HepG2 (cell line): Measurements from ENCODE around the gene POLR2B. TPM values are rescaled to one million over a fixed set of nuclear protein-coding genes. Genes with fewer than 3 reads are reported as not detected.

Source experiments
- BCL3 ChIP-seq: sonication (generic); formaldehyde crosslinking; IDR thresholded peaks from 2 replicates; pipeline ENCODE4 v1.5.1; 2020; ENCODE audit warnings: mild to moderate bottlenecking, missing genetic modification reagents, moderate library complexity
- DBP ChIP-seq: sonication (generic); formaldehyde crosslinking; IDR thresholded peaks from 2 replicates; pipeline ENCODE4 v1.4.0; 2020; ENCODE audit warnings: missing genetic modification reagents; ENCODE audit errors: not compliant biosample characterization
- GPN1 ChIP-seq: sonication (generic); formaldehyde crosslinking; IDR thresholded peaks from 2 replicates; pipeline ENCODE4 v1.5.1; 2020; ENCODE audit warnings: missing genetic modification reagents, borderline replicate concordance
- NCOA2 ChIP-seq: sonication (generic); formaldehyde crosslinking; IDR thresholded peaks from 2 replicates; pipeline ENCODE4 v1.8.0; 2022; ENCODE audit warnings: inconsistent platforms
- PAX8 ChIP-seq: sonication (generic); formaldehyde crosslinking; IDR thresholded peaks from 2 replicates; pipeline ENCODE4 v1.8.0; 2022; ENCODE audit warnings: mild to moderate bottlenecking, missing genetic modification reagents, borderline replicate concordance
- PREB ChIP-seq: sonication (generic); formaldehyde crosslinking; IDR thresholded peaks from 2 replicates; pipeline ENCODE4 v1.4.0; 2020; ENCODE audit warnings: missing genetic modification reagents
- SRSF9 ChIP-seq: fragments of 200-400 bp; formaldehyde crosslinking; IDR thresholded peaks from 2 replicates; pipeline ENCODE4 v1.6.1; 2018; ENCODE audit warnings: borderline replicate concordance, mild to moderate bottlenecking, low read depth, low read length; ENCODE audit not compliant: insufficient read depth, poor library complexity, severe bottlenecking
- TBX2 ChIP-seq: sonication (generic); formaldehyde crosslinking; IDR thresholded peaks from 2 replicates; pipeline ENCODE4 v1.5.0; 2020; ENCODE audit warnings: missing genetic modification reagents, mild to moderate bottlenecking, borderline replicate concordance
- TOE1 ChIP-seq: sonication (generic); formaldehyde crosslinking; IDR thresholded peaks from 2 replicates; pipeline ENCODE4 v1.4.0; 2020; ENCODE audit warnings: mild to moderate bottlenecking, missing genetic modification reagents
- TSC22D2 ChIP-seq: sonication (generic); formaldehyde crosslinking; IDR thresholded peaks from 2 replicates; pipeline ENCODE4 v1.5.1; 2020; ENCODE audit warnings: missing genetic modification reagents, mild to moderate bottlenecking, borderline replicate concordance
- ZFP36L1 ChIP-seq: sonication (generic); formaldehyde crosslinking; IDR thresholded peaks from 2 replicates; pipeline ENCODE4 v1.8.0; 2022; ENCODE audit warnings: mild to moderate bottlenecking, missing genetic modification reagents, moderate library complexity
- ZNF180 ChIP-seq: sonication (generic); formaldehyde crosslinking; IDR thresholded peaks from 2 replicates; pipeline ENCODE4 v1.4.0; 2020; ENCODE audit warnings: low read depth, missing genetic modification reagents, borderline replicate concordance
- ZNF383 ChIP-seq: sonication (generic); formaldehyde crosslinking; IDR thresholded peaks from 2 replicates; pipeline ENCODE4 v1.4.0; 2020; ENCODE audit warnings: missing genetic modification reagents, mild to moderate bottlenecking, borderline replicate concordance
- ZNF563 ChIP-seq: sonication (generic); formaldehyde crosslinking; IDR thresholded peaks from 2 replicates; pipeline ENCODE4 v1.8.0; 2022; ENCODE audit warnings: mild to moderate bottlenecking, moderate library complexity, missing genetic modification reagents
- ZNF747 ChIP-seq: sonication (generic); formaldehyde crosslinking; IDR thresholded peaks from 2 replicates; pipeline ENCODE4 v1.8.1; 2023; ENCODE audit warnings: missing genetic modification reagents, mild to moderate bottlenecking, borderline replicate concordance
- ZNF749 ChIP-seq: sonication (generic); formaldehyde crosslinking; IDR thresholded peaks from 2 replicates; pipeline ENCODE4 v1.8.0; 2022; ENCODE audit warnings: mild to moderate bottlenecking, missing genetic modification reagents, moderate library complexity, borderline replicate concordance
- ZNF883 ChIP-seq: sonication (generic); formaldehyde crosslinking; IDR thresholded peaks from 2 replicates; pipeline ENCODE4 v1.5.1; 2020; ENCODE audit warnings: mild to moderate bottlenecking, missing genetic modification reagents; ENCODE audit errors: not compliant biosample characterization
- ZSCAN30 ChIP-seq: sonication (generic); formaldehyde crosslinking; IDR thresholded peaks from 2 replicates; pipeline ENCODE4 v1.5.0; 2020; ENCODE audit warnings: mild to moderate bottlenecking, missing genetic modification reagents
- polyA plus RNA-seq, 8 experiments: library from polyadenylated mRNA; depleted of rRNA in 3 of 8; stranded (reverse) in 7 of 8; unstranded in 1 of 8; fragments of >200 nt; fragmentation: Illumina TruSeq in 4 of 8; extraction: Trizol in 4 of 8; gene quantifications; 2 replicates each; pipeline versions ENCODE4 v1.2.1 to v1.2.3, GENCODE V29; 2011 to 2016; ENCODE audit warnings: low read depth in 4 of 8, missing spikeins in 1 of 8, mixed read lengths in 1 of 8; ENCODE audit not compliant: insufficient read depth in 1 of 8
- total RNA-seq, 5 experiments: library from RNA; depleted of rRNA; stranded (reverse); fragments of >200 nt; fragmentation: Illumina TruSeq; extraction: Trizol; gene quantifications; 2 replicates each; pipeline ENCODE4 v1.2.3, GENCODE V29; 2016; ENCODE audit warnings: low read depth in 1 of 5
- TF ChIP-seq, protein P1 (sequence below): sonication (generic); formaldehyde crosslinking; IDR thresholded peaks from 2 replicates; pipeline ENCODE4 v1.8.0; 2022; ENCODE audit warnings: mild to moderate bottlenecking, missing genetic modification reagents, moderate library complexity
- TF ChIP-seq, protein P2 (sequence below): sonication (generic); formaldehyde crosslinking; IDR thresholded peaks from 2 replicates; pipeline ENCODE4 v1.4.0; 2020; ENCODE audit warnings: missing genetic modification reagents
- TF ChIP-seq, protein P3 (sequence below): fragments of 450-650 bp; IDR thresholded peaks from 2 replicates; pipeline ENCODE4 v1.6.1; 2016

Gene POLR2B
- total and polyA plus RNA-seq, 2 of the 13 experiments (the other 11 are each of a cell fraction or from before 2014, with no cell fraction given): 70.6 to 116 TPM

DNA sequence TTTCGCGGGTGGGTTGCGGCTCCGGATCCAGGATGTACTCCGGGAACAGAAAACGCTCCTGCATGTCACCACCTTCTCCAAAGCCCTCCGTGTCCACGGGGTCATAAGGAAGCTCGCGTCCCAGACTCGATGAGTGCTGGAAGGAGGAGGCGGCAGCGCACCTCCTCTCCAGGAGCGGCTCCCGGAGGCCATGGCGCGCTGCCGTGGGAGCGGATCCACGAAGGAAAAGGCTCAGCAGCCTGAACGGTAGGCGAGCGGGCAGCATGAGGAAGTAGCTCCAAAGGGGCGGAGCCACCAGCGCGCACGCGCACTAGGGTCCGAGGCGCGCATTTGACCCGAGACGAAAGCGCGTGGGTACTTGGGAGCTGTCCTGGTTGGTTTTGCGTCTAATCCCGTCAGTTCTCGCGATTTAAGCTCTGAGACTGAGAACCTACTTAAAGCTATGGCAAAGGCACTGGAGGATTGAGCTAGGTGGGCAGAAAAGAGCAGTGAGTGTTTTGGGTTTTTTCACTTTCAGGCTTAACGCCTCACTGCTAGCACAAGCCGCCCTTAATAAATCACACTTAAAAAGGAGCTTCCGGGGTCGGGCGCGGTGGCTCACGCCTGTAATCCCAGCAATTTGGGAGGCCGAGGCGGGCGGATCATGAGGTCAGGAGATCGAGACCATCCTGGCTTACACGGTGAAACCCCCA is 1.2 kb upstream of the POLR2B start, which contains the start of gene NOA1 (continued):
- TF ChIP-seq ZNF383 (CRISPR knock-in tag) (no peak), SRSF9 (no peak), DBP (peak; percentile 38), ZSCAN30 (CRISPR knock-in tag) (no peak), TSC22D2 (CRISPR knock-in tag) (no peak), PAX8 (0 out of 2 replicates have a peak, but pooled peaks have one; percentile 56), ZNF747 (peak; percentile 57; the same call in 1 of the 2 replicates), ZNF749 (no peak), TBX2 (peak; percentile 6; the same call in 1 of the 2 replicates), PREB (no peak), NCOA2 (CRISPR knock-in tag) (no peak; the same call in 1 of the 2 replicates), ZNF180 (CRISPR knock-in tag) (no peak), ZNF563 (CRISPR knock-in tag) (no peak), TOE1 (CRISPR knock-in tag) (no peak), BCL3 (CRISPR knock-in tag) (peak; percentile 53; the same call in 1 of the 2 replicates), ZFP36L1 (CRISPR knock-in tag) (no peak; the same call in 1 of the 2 replicates), ZNF883 (CRISPR knock-in tag) (peak; percentile 10), GPN1 (CRISPR knock-in tag) (no peak)
- TF ChIP-seq, protein P1, sequence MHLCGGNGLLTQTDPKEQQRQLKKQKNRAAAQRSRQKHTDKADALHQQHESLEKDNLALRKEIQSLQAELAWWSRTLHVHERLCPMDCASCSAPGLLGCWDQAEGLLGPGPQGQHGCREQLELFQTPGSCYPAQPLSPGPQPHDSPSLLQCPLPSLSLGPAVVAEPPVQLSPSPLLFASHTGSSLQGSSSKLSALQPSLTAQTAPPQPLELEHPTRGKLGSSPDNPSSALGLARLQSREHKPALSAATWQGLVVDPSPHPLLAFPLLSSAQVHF (CRISPR knock-in tag): no peak; the same call in 1 of the 2 replicates
- TF ChIP-seq, protein P2, sequence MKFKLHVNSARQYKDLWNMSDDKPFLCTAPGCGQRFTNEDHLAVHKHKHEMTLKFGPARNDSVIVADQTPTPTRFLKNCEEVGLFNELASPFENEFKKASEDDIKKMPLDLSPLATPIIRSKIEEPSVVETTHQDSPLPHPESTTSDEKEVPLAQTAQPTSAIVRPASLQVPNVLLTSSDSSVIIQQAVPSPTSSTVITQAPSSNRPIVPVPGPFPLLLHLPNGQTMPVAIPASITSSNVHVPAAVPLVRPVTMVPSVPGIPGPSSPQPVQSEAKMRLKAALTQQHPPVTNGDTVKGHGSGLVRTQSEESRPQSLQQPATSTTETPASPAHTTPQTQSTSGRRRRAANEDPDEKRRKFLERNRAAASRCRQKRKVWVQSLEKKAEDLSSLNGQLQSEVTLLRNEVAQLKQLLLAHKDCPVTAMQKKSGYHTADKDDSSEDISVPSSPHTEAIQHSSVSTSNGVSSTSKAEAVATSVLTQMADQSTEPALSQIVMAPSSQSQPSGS: no peak
- TF ChIP-seq, protein P3, sequence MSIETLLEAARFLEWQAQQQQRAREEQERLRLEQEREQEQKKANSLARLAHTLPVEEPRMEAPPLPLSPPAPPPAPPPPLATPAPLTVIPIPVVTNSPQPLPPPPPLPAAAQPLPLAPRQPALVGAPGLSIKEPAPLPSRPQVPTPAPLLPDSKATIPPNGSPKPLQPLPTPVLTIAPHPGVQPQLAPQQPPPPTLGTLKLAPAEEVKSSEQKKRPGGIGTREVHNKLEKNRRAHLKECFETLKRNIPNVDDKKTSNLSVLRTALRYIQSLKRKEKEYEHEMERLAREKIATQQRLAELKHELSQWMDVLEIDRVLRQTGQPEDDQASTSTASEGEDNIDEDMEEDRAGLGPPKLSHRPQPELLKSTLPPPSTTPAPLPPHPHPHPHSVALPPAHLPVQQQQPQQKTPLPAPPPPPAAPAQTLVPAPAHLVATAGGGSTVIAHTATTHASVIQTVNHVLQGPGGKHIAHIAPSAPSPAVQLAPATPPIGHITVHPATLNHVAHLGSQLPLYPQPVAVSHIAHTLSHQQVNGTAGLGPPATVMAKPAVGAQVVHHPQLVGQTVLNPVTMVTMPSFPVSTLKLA: peak; percentile 20; the same call in 1 of the 2 replicates
